Measurements from ENCODE around the gene NEDD8. TPM values are rescaled to one million over a fixed set of nuclear protein-coding genes. Genes with fewer than 3 reads are reported as not detected.

The NEDD8 gene
- total and polyA plus RNA-seq, 2 donors (not counting 3 experiments of a cell fraction or from before 2014, with no cell fraction given) = 243 to 316 TPM

GRCh38 chr14:24241829-24242443 is 9.8 kb upstream of the NEDD8 start:
- intact Hi-C loops (cut with micrococcal nuclease) = loop anchor here (1.0 to 2.0 kb wide), 10 partner anchors 10 to 228 kb away; partner anchors contain the start of genes GMPR2, IPO4, MDP1 and NEDD8
- CTCF ChIA-PET = interaction anchor here (0.7 to 13.0 kb wide), 26 partner anchors 9 to 195 kb away, joined by 3 to 199 read pairs (median 9); partner anchors contain the start of genes CHMP4A, CIDEB, DHRS1 and EMC9
- Histone ChIP-seq H3K79me2 (ENCODE audit: control insufficient read depth, insufficient read depth, low read length) (peaks cover 22% of the 10 kb centered on the region), H3K36me3 (ENCODE audit: control insufficient read depth in 2 of 2, extremely low read depth in 1 of 2, insufficient read depth in 2 of 2, low read length in 2 of 2) (peaks cover 5 to 26% of the 10 kb centered on the region in 2 experiments), H3K4me2 (ENCODE audit: insufficient read depth, low read length) (peak overlapping the region; percentile 84), H4K20me1 (replicated peaks; ENCODE audit: control insufficient read depth, extremely low read depth, insufficient read depth, low read length) (no peaks in the 10 kb centered on the region), H3K4me3 (replicated peaks in 1 of 3; ENCODE audit: insufficient read depth in 1 of 3, low read depth in 1 of 3, low read length in 3 of 3) (peak overlapping the region; percentile 31 to 67 (median 57)), H3K27me3 (ENCODE audit: control insufficient read depth in 2 of 2, insufficient read depth in 2 of 2, low read length in 2 of 2) (no peaks in the 10 kb centered on the region), H3K9me1 (replicated peaks; ENCODE audit: control insufficient read depth, extremely low read depth, insufficient read depth, low read length) (no peaks in the 10 kb centered on the region), H3K27ac (ENCODE audit: insufficient read depth, low read depth, low read length) (peak overlapping the region; percentile 98), H2AFZ (ENCODE audit: low read depth, low read length) (peak overlapping the region; percentile 35), H3K4me1 (ENCODE audit: control insufficient read depth, extremely low read depth, insufficient read depth, low read length) (peaks cover 30% of the 10 kb centered on the region), H3K9ac (replicated peaks; ENCODE audit: extremely low read depth, insufficient read depth, low read length) (peak overlapping the region; percentile 96), H3K9me3 (replicated peaks; ENCODE audit: control insufficient read depth, insufficient read depth, low read length) (no peaks in the 10 kb centered on the region)
- TSS peak; percentile 44 for BruUV-seq (replicated peaks)
- FAIRE-seq (no peak), DNase-seq (ENCODE audit: low read depth, low spot score) (no peak)
- POLR2A ChIA-PET = interaction anchor here (0.6 to 2.3 kb wide), 16 partner anchors 9 to 1231 kb away, joined by 3 to 19 read pairs (median 6); partner anchors contain the start of genes CHMP4A, DHRS1, EMC9 and GMPR2
- TF ChIP-seq JUN (IDR thresholded peaks at IDR 0.05; ENCODE audit: borderline replicate concordance, insufficient read depth, insufficient read length, low read depth) (no peak), POLR2AphosphoS5 (IDR thresholded peaks at IDR 0.05; ENCODE audit: insufficient read depth, low read depth, low read length) (no peak), CTCF (IDR thresholded peaks at IDR 0.05; ENCODE audit: extremely low read depth in 1 of 2, insufficient read depth in 1 of 2, low read depth in 1 of 2, low read length in 2 of 2) (peak; percentile 16 to 75), POLR2A (IDR thresholded peaks at IDR 0.05; ENCODE audit: low read depth, low read length) (no peak), GATA2 (IDR thresholded peaks at IDR 0.05; ENCODE audit: insufficient read depth, insufficient read length, low read depth, low read length) (no peak), MYC (IDR thresholded peaks at IDR 0.05; ENCODE audit: low read depth, low read length) (no peak)
- dilution Hi-C loops (cut with MboI; ENCODE audit: extremely low pct_ligation_motif_present, low sequenced_read_pairs) = no loop called here

Measured in endothelial cell of umbilical vein (primary cell).